HUES64 (cell line): ENCODE measurements around the gene CYTL1.

ENCODE experiments used
- H3K27ac ChIP-seq: 2 replicates; pipeline ENCODE4 v1.7.0; 2013; ENCODE audit warnings: low read depth, low read length, inconsistent platforms
- H3K27me3 ChIP-seq: 2 replicates; pipeline ENCODE4 v1.6.1; 2013; ENCODE audit warnings: mild to moderate bottlenecking, low read length; ENCODE audit not compliant: insufficient read depth
- H3K36me3 ChIP-seq: 2 replicates; pipeline ENCODE4 v1.6.1; 2013; ENCODE audit warnings: mild to moderate bottlenecking, low read length; ENCODE audit not compliant: insufficient read depth
- H3K4me1 ChIP-seq: 2 replicates; pipeline ENCODE4 v1.6.1; 2013; ENCODE audit warnings: mild to moderate bottlenecking, low read length, moderate library complexity; ENCODE audit not compliant: insufficient read depth
- H3K4me3 ChIP-seq: 2 replicates; pipeline ENCODE4 v1.5.1; 2013; ENCODE audit warnings: mild to moderate bottlenecking, low read length, moderate library complexity
- H3K9ac ChIP-seq: 2 replicates; pipeline ENCODE4 v1.6.1; 2013; ENCODE audit warnings: mild to moderate bottlenecking, low read depth, low read length
- H3K9me3 ChIP-seq: 2 replicates; pipeline ENCODE4 v1.6.1; 2013; ENCODE audit warnings: low read depth, low read length; ENCODE audit not compliant: insufficient read depth
- WGBS: fragments of 150-250, 120-280 bp; methylation state at CpG from one replicate; pipeline ENCODE4 v1.1.7; 2013; ENCODE audit warnings: missing lambda C conversion rate; 5-methylcytosine and 5-hydroxymethylcytosine counted together

CYTL1 gene

GRCh38 chr4:5048721-5049120 is 29.5 kb upstream of the CYTL1 start:
- 93% methylated on average over 4 of the region's 4 CpGs for WGBS
- Histone ChIP-seq H3K9me3 (0 out of 2 replicates have a peak, but pooled peaks cover 3% of the 10 kb centered on the region), H3K27ac (no peak overlapping the region), H3K27me3 (peaks cover 31% of the 10 kb centered on the region), H3K36me3 (no peaks in the 10 kb centered on the region), H3K4me1 (peaks cover 10% of the 10 kb centered on the region; the same call in 1 of the 2 replicates), H3K4me3 (no peak overlapping the region), H3K9ac (no peak overlapping the region)

GRCh38 chr4:5045097-5045496 is 25.8 kb upstream of the CYTL1 start:
- Histone ChIP-seq H3K4me1 (no peaks in the 10 kb centered on the region), H3K9me3 (0 out of 2 replicates have a peak, but pooled peaks cover 3% of the 10 kb centered on the region), H3K9ac (no peak overlapping the region), H3K4me3 (no peak overlapping the region), H3K27ac (no peak overlapping the region), H3K27me3 (no peaks in the 10 kb centered on the region), H3K36me3 (no peaks in the 10 kb centered on the region)
- whole genome bisulfite sequencing: 76% methylated on average over 3 of the region's 3 CpGs

GRCh38 chr4:5044341-5044740 is 25.1 kb upstream of the CYTL1 start:
- Histone ChIP-seq H3K27ac (no peak overlapping the region), H3K36me3 (no peaks in the 10 kb centered on the region)
- WGBS: 92% methylated on average over 3 of the region's 3 CpGs

GRCh38 chr4:5043579-5043978 is 24.3 kb upstream of the CYTL1 start:
- Histone ChIP-seq H3K9me3 (0 out of 2 replicates have a peak, but pooled peaks cover 3% of the 10 kb centered on the region), H3K36me3 (no peaks in the 10 kb centered on the region), H3K9ac (no peak overlapping the region), H3K27ac (no peak overlapping the region), H3K4me1 (no peaks in the 10 kb centered on the region), H3K4me3 (no peak overlapping the region), H3K27me3 (no peaks in the 10 kb centered on the region)
- WGBS: 83% methylated on average over 6 of the region's 6 CpGs

More at GRCh38 chr4:5044341-5044740, 25.1 kb upstream of the CYTL1 start:
- H3K27me3 ChIP-seq: no peaks in the 10 kb centered on the region
- no peak overlapping the region for H3K4me3 ChIP-seq
- no peak overlapping the region for H3K9ac ChIP-seq
- no peaks in the 10 kb centered on the region for H3K4me1 ChIP-seq
- H3K9me3 ChIP-seq: 0 out of 2 replicates have a peak, but pooled peaks cover 3% of the 10 kb centered on the region

DNA sequence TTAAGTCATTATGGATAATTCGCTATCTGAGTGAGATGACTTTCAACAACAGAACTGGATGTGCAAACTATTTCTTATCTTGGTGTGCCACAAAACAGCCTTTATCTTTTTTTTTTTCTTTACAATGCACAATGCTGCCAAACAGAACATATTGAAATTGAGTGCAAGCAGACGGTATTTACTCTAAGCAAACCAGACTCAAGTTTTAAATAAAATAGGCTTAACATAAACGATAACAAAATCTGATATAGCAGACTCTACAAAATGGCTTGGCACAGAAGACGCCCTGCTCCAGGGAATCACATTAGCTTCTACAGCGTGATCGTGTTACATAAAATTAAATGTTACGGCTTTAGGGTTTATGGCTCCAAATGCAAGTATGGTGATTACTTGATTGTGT is 22.4 kb upstream of the CYTL1 start:
- Histone ChIP-seq H3K27me3 (no peaks in the 10 kb centered on the region), H3K27ac (no peak overlapping the region), H3K4me1 (no peaks in the 10 kb centered on the region), H3K9me3 (0 out of 2 replicates have a peak, but pooled peaks cover 3% of the 10 kb centered on the region), H3K4me3 (no peak overlapping the region), H3K36me3 (no peaks in the 10 kb centered on the region), H3K9ac (no peak overlapping the region)
- WGBS: 95% methylated on average over 7 of the region's 7 CpGs

GRCh38 chr4:5040856-5041620 is 21.8 kb upstream of the CYTL1 start:
- WGBS: 95% methylated on average over 9 of the region's 9 CpGs
- H3K4me1 ChIP-seq: peaks cover 3% of the 10 kb centered on the region; the same call in 1 of the 2 replicates
- H3K36me3 ChIP-seq: no peaks in the 10 kb centered on the region
- no peak overlapping the region for H3K9ac ChIP-seq
- no peak overlapping the region for H3K27ac ChIP-seq
- H3K27me3 ChIP-seq: no peaks in the 10 kb centered on the region
- H3K9me3 ChIP-seq: 0 out of 2 replicates have a peak, but pooled peaks cover 2% of the 10 kb centered on the region
- H3K4me3 ChIP-seq: no peak overlapping the region

DNA sequence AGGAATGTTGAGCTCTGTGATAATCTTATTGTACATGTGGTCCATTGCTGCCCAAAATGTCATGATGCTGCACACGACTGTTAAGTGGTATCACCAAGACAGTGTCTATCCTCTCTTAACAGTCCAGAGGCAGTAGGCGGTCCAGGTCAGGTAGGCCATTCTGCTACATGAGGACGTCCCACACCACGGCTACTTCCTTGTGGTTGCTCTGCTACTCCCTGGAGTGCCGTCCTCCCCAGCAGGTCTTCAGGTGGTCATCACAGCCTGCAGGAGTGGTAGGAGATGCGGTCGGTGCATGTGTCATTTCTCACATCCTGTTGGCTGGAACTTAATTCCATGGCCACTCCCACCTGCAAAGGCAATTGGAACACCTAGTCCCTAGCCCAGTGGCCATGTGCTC is 20.5 kb upstream of the CYTL1 start:
- 95% methylated on average over 7 of the region's 7 CpGs for WGBS
- Histone ChIP-seq H3K27me3 (no peaks in the 10 kb centered on the region), H3K4me3 (no peak overlapping the region)

DNA sequence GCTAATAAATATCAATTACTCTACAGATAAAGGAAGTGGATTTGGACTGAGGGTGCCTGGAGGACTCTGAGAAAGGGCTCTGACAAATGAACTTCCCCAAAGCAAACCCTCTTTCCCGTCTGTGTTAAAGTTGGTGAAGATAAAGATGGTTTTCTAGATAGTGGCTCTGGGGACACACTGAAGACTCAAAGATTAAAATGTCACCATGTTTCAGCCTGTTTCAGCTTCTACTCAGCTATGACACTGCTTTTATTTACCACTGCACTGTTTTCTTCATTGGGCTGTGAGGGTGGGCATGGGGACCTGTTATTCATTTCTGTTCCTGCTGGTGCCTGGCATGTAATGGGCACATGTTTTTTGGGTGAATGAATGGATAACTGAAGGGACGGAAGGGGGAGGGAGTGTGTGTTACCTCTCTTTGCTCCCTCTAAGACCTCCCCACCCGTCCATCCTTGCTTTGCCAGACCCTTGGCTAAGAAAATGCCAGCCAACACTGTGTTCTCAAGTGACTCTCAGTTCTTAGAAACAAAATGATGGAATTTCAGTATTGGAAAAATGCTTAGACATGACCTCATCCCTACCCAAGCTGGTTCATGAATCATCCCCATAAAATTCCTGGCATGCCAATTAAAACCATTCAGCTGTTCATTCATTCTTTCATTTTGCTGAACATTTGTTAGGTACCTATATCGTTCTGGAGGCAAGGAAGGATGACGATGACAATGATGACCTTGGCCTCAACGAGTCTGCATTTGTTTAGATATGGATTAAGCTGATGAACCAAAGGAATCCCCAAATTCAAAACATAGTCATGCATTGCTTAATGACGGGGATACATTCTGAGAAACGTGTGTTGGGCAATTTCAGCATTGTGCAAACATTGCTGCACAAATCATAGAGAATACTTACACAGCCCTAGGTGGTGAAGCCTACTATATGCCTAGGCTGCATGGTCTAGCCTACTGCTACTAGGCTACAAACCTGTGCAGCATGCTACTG is 18.6 kb upstream of the CYTL1 start:
- no peaks in the 10 kb centered on the region for H3K9me3 ChIP-seq
- peaks cover 3% of the 10 kb centered on the region; the same call in 1 of the 2 replicates for H3K4me1 ChIP-seq
- H3K27ac ChIP-seq: no peak overlapping the region
- no peaks in the 10 kb centered on the region for H3K36me3 ChIP-seq
- H3K27me3 ChIP-seq: no peaks in the 10 kb centered on the region
- H3K4me3 ChIP-seq: no peak overlapping the region
- H3K9ac ChIP-seq: no peak overlapping the region
- WGBS: 88% methylated on average over 6 of the region's 8 CpGs

More for the DNA sequence above, 20.5 kb upstream of the CYTL1 start:
- H3K9ac ChIP-seq: no peak overlapping the region
- no peaks in the 10 kb centered on the region for H3K36me3 ChIP-seq
- H3K9me3 ChIP-seq: no peaks in the 10 kb centered on the region
- peaks cover 3% of the 10 kb centered on the region; the same call in 1 of the 2 replicates for H3K4me1 ChIP-seq
- H3K27ac ChIP-seq: no peak overlapping the region

- no peak overlapping the region for H3K4me3 ChIP-seq
- peaks cover 3% of the 10 kb centered on the region; the same call in 1 of the 2 replicates for H3K4me1 ChIP-seq
- H3K9me3 ChIP-seq: no peaks in the 10 kb centered on the region
- 80% methylated on average over 4 of the region's 5 CpGs for WGBS
- H3K27me3 ChIP-seq: no peaks in the 10 kb centered on the region
- H3K27ac ChIP-seq: no peak overlapping the region
- H3K36me3 ChIP-seq: no peaks in the 10 kb centered on the region
- no peak overlapping the region for H3K9ac ChIP-seq
Measured at GRCh38 chr4:5036239-5036638, 17.0 kb upstream of the CYTL1 start.

GRCh38 chr4:5034206-5034605 is 14.9 kb upstream of the CYTL1 start:
- H3K9ac ChIP-seq: no peak overlapping the region

More at GRCh38 chr4:5034206-5034605, 14.9 kb upstream of the CYTL1 start:
- Histone ChIP-seq H3K36me3 (no peaks in the 10 kb centered on the region), H3K27ac (no peak overlapping the region), H3K9me3 (no peaks in the 10 kb centered on the region), H3K4me1 (peaks cover 3% of the 10 kb centered on the region; the same call in 1 of the 2 replicates), H3K27me3 (no peaks in the 10 kb centered on the region), H3K4me3 (no peak overlapping the region)
- 90% methylated on average over 8 of the region's 8 CpGs for WGBS
